HCT116 (cell line): ENCODE results near the gene MYBPHL. TPM values are rescaled to one million over a fixed set of nuclear protein-coding genes. Genes with fewer than 3 reads are reported as not detected.

Experiments
- ATAC-seq: fragments of 200-7000 bp; cut with Tn5 transposase; 2 replicates; pipeline ENCODE4 v1.9.1; 2020; ENCODE audit warnings: mild to moderate bottlenecking, moderate library complexity
- BruUV-seq: library from RNA; stranded (reverse); fragments of 400-500 nt; replicated peaks from 2 replicates; lab custom pipeline; 2021; lab: Mats Ljungman, UMichigan
- CTCF ChIA-PET: fragments of 300-600 bp; sonication (Branson Sonifier 250); formaldehyde crosslinking; loops from one replicate; lab custom pipeline; 2021; ENCODE audit warnings: antibody characterized with exemption; lab: Charles Lee
- POLR2A ChIA-PET: fragments of 300-600, 350-600 bp; sonication (Branson Sonifier 250); formaldehyde crosslinking; loops from one replicate; lab custom pipeline; 2021; ENCODE audit warnings: antibody characterized with exemption; lab: Charles Lee
- RAD21 ChIA-PET, 2 experiments: fragments of 300-600 bp; sonication (Branson Sonifier 250); formaldehyde crosslinking; loops; one replicate each; lab custom pipeline; 2023; ENCODE audit warnings: low total read pairs in 2 of 2; ENCODE audit not compliant: uncharacterized antibody in 2 of 2, unreplicated experiment in 2 of 2, low non-redundant PET in 1 of 2; lab: Charles Lee
- DNase-seq: peaks from one replicate; pipeline ENCODE4 v3.0.0-alpha.2; 2010; ENCODE audit warnings: low read depth, low spot score
- H2AFZ ChIP-seq: fragments of 200-600 bp; shearing (Covaris generic), sonication (generic); 2 replicates; pipeline ENCODE4 v1.6.1; 2017; ENCODE audit warnings: low read depth, mixed run types, mixed read lengths, antibody characterized with exemption, low read length; ENCODE audit not compliant: poor library complexity, severe bottlenecking
- H3K27ac ChIP-seq: 2 replicates; pipeline ENCODE4 v1.5.1; 2012; ENCODE audit warnings: low read depth, low read length
- H3K27me3 ChIP-seq: fragments of 200-600 bp; sonication (generic); 2 replicates; pipeline ENCODE4 v1.6.1; 2016; ENCODE audit warnings: mixed run types, low read length, mixed read lengths; ENCODE audit not compliant: insufficient read depth
- H3K36me3 ChIP-seq, 2 experiments: fragments of 200-500 bp in 1 of 2; fragments of 200-600 bp in 1 of 2; sonication (Bioruptor generic) in 1 of 2; sonication (generic) in 1 of 2; 2 replicates each; pipeline versions ENCODE4 v1.5.1 to v1.6.1; 2014 to 2016; ENCODE audit warnings: low read length in 2 of 2, inconsistent platforms in 1 of 2, mixed read lengths in 1 of 2, mixed run types in 1 of 2; ENCODE audit not compliant: insufficient read depth in 2 of 2, control insufficient read depth in 1 of 2
- H3K4me1 ChIP-seq, 2 experiments: fragments of 200-600 bp in 1 of 2; sonication (generic) in 1 of 2; 2 replicates each; pipeline versions ENCODE4 v1.5.1 to v1.6.1; 2012 to 2017; ENCODE audit warnings: low read length in 2 of 2, inconsistent platforms in 1 of 2, mild to moderate bottlenecking in 1 of 2, mixed read lengths in 1 of 2, mixed run types in 1 of 2, moderate library complexity in 1 of 2; ENCODE audit not compliant: insufficient read depth in 2 of 2, control insufficient read depth in 1 of 2
- H3K4me2 ChIP-seq: fragments of 200-600 bp; sonication (generic); 2 replicates; pipeline ENCODE4 v1.6.1; 2017; ENCODE audit warnings: mixed run types, low read length, mixed read lengths
- H3K4me3 ChIP-seq, 2 experiments: fragments of 200-600 bp in 1 of 2; sonication (generic) in 1 of 2; replicated peaks in 1 of 2; 2 replicates each; pipeline ENCODE4 v1.5.1; 2011 to 2016; ENCODE audit warnings: low read length in 2 of 2, control low read depth in 1 of 2, low read depth in 1 of 2, mild to moderate bottlenecking in 1 of 2, mixed read lengths in 1 of 2, mixed run types in 1 of 2
- H3K79me2 ChIP-seq: fragments of 200-600 bp; sonication (generic); 2 replicates; pipeline ENCODE4 v1.6.1; 2017; ENCODE audit warnings: mild to moderate bottlenecking, mixed run types, low read length, moderate library complexity, mixed read lengths; ENCODE audit not compliant: insufficient read depth
- H3K9ac ChIP-seq: fragments of 200-600 bp; sonication (generic); 2 replicates; pipeline ENCODE4 v1.6.1; 2016; ENCODE audit warnings: low read length, mixed read lengths
- H3K9me2 ChIP-seq: fragments of 200-600 bp; sonication (generic), shearing (Covaris generic); 2 replicates; pipeline ENCODE4 v1.6.1; 2017; ENCODE audit warnings: mixed run types, mild to moderate bottlenecking, moderate library complexity; ENCODE audit not compliant: insufficient read depth
- H3K9me3 ChIP-seq, 2 experiments: fragments of 200-500 bp in 1 of 2; fragments of 200-600 bp in 1 of 2; sonication (Bioruptor generic) in 1 of 2; sonication (generic) in 1 of 2; 2 replicates each; pipeline ENCODE4 v1.6.1; 2014 to 2017; ENCODE audit warnings: low read length in 2 of 2, mixed read lengths in 2 of 2, inconsistent platforms in 1 of 2, low read depth in 1 of 2, mild to moderate bottlenecking in 1 of 2, mixed run types in 1 of 2, moderate library complexity in 1 of 2; ENCODE audit not compliant: control insufficient read depth in 1 of 2, insufficient read depth in 1 of 2
- H4K20me1 ChIP-seq: fragments of 200-600 bp; sonication (generic), shearing (Covaris generic); 2 replicates; pipeline ENCODE4 v1.6.1; 2017; ENCODE audit warnings: mixed run types, mild to moderate bottlenecking, moderate library complexity; ENCODE audit not compliant: insufficient read depth
- TCF7L2 ChIP-seq: IDR thresholded peaks from 2 replicates; pipeline ENCODE4 v1.7.0; 2011; ENCODE audit warnings: borderline replicate concordance, inconsistent platforms; ENCODE audit not compliant: insufficient read depth, insufficient read length; ENCODE audit errors: extremely low read depth
- ZNF274 ChIP-seq: fragments of 200-500 bp; sonication (Bioruptor generic); IDR thresholded peaks from 2 replicates; pipeline ENCODE4 v1.6.1; 2014; ENCODE audit warnings: mild to moderate bottlenecking, low read depth, low read length, inconsistent platforms
- intact Hi-C: fragments of 100-400 bp; cut with micrococcal nuclease; formaldehyde crosslinking; loops from 2 replicates; pipeline ENCODE4 v1.10.0; 2022
- total RNA-seq: library from RNA; stranded (reverse); gene quantifications from one replicate; pipeline ENCODE4 v1.2.1, GENCODE V29; 2021; ENCODE audit not compliant: unreplicated experiment
- TF ChIP-seq, protein P1 (sequence below): IDR thresholded peaks from 2 replicates; pipeline ENCODE4 v1.6.1; 2012

The MYBPHL gene
- total RNA-seq, 1 experiment from 2014 or later = 1.0 TPM

DNA sequence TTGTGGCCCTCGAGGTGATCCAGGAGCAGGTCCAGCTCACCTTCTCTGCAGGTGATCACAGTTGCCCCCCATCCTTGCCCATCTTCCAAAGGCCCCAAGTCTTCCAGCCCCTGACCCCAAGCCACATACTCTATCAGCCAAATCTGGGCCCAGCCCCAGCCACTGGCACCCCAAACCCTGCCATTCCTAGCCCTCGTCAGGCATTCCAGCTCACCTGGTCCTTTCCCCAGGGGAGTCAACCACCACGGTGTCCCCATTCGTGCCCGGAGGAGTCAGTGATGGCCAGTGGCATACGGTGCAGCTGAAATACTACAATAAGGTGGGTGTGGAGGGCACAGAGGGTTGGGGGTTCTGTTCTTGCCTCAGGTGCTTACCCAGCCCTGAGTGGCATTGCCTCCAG is 45.2 kb downstream of the MYBPHL start:
- ChIA-PET RAD21 (no interaction called here), POLR2A (no interaction called here), CTCF (interaction anchor here (1.1 kb wide), 1 partner anchor 18 kb away, joined by 3 read pairs; no protein-coding TSS in a partner anchor)
- Histone ChIP-seq H3K9me3 (no peaks in the 10 kb centered on the region), H3K79me2 (no peaks in the 10 kb centered on the region), H3K9me2 (no peaks in the 10 kb centered on the region), H3K36me3 (peaks cover 0 to 4% of the 10 kb centered on the region in 2 experiments; a peak in 1 of 4 replicates), H3K4me3 (no peak overlapping the region), H3K27me3 (no peaks in the 10 kb centered on the region), H4K20me1 (no peaks in the 10 kb centered on the region), H3K4me2 (no peak overlapping the region), H3K4me1 (peaks cover 0 to 9% of the 10 kb centered on the region in 2 experiments; a peak in 2 of 4 replicates), H3K27ac (no peak overlapping the region), H3K9ac (no peak overlapping the region), H2AFZ (no peak overlapping the region)
- BruUV-seq = no TSS peak
- ATAC-seq (no peak), DNase-seq (no peak)
- intact Hi-C loops = no loop called here
- TF ChIP-seq, protein P1, sequence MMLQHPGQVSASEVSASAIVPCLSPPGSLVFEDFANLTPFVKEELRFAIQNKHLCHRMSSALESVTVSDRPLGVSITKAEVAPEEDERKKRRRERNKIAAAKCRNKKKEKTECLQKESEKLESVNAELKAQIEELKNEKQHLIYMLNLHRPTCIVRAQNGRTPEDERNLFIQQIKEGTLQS = no peak

DNA sequence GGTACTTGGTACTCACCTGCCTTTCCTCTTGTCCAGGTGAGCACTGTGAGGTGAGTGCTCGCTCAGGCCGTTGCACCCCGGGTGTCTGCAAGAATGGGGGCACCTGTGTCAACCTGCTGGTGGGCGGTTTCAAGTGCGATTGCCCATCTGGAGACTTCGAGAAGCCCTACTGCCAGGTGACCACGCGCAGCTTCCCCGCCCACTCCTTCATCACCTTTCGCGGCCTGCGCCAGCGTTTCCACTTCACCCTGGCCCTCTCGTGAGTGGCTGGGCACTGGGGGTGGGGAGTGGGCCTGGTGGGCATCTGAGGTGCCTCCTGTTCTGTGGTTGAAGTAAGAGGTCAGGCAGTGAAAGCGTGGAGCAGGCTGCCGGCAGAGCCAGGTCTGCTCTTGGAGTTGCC is 45.8 kb downstream of the MYBPHL start:
- BruUV-seq = no TSS peak
- RAD21 ChIA-PET = no interaction called here
- CTCF ChIA-PET = interaction anchor here (1.1 kb wide), 1 partner anchor 17 kb away, joined by 3 read pairs; no protein-coding TSS in a partner anchor
- Histone ChIP-seq H3K9me2 (no peaks in the 10 kb centered on the region), H3K4me1 (peaks cover 0 to 9% of the 10 kb centered on the region in 2 experiments; a peak in 2 of 4 replicates), H3K4me2 (no peak overlapping the region), H2AFZ (no peak overlapping the region), H3K4me3 (no peak overlapping the region), H3K36me3 (peaks cover 0 to 4% of the 10 kb centered on the region in 2 experiments; a peak in 1 of 4 replicates), H3K27me3 (no peaks in the 10 kb centered on the region), H4K20me1 (no peaks in the 10 kb centered on the region), H3K9ac (no peak overlapping the region), H3K9me3 (no peaks in the 10 kb centered on the region), H3K27ac (no peak overlapping the region), H3K79me2 (no peaks in the 10 kb centered on the region)
- TF ChIP-seq TCF7L2 (no peak), ZNF274 (no peak)
- POLR2A ChIA-PET = no interaction called here
- intact Hi-C loops = no loop called here
- no peak for ATAC-seq
- DNase-seq = no peak
